Anterior cingulate cortex (tissue), 58 donors: ENCODE data around the gene ERVW-1.

Experiments used
- DNase-seq, 58 donors: peaks; one replicate each; lab custom pipeline; 2025; lab: John Stamatoyannopoulos, UW

The ERVW-1 gene

GRCh38 chr7:92432299-92432946, 45.3 kb downstream of the ERVW-1 start:
- no peak for DNase-seq

DNA sequence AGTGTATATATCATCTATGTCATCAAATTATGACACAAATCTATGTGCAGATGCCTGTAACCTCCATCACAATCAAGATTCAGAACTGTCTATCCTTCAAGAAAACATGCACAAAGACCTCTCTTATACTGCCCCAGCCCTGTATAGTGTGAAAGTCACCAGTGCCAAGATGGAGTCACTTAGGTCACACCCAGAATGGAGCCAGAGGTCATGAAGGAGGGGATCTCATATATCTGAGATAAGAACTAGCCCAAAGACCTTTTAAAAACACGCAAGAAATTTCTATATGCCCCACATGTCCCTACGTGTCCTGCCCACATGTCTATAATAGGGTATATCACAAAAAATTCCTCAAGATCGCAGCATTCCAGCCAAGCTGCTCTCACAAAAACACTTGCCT, 50.6 kb downstream of the ERVW-1 start:
- DNase-seq = no peak

DNA sequence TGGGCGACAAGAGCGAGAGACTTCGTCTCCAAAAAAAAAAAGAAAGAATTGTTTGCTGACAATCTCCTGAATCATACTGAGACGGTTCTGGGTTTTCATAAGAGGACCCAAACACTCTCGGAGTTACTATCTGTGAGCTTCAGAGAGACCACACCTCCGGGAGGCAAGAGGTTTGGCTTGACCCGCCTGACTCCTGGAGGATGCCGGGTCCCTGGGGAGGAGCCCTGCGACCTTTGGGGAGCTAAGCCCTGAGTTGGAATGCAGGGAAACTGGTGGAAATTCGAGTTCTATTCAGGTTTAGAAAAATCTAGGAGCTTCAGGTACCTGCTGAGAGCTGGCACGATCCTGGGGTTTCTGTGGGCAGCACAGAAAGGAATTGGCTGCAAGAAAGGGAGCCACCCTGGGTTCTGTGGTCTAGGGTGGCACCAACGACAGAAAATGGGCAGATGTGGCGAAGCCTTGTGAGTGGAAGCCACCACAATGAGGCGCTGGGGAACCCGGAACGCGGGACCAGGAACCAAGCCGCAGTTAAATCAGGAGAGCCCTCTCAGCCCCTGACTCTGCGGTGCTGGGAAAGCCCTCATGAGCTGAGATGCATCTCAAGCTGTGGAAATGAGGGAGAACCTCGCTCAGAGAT, 52.3 kb downstream of the ERVW-1 start:
- DNase-seq = peak in 1 of 58 donors; percentile 11

DNA sequence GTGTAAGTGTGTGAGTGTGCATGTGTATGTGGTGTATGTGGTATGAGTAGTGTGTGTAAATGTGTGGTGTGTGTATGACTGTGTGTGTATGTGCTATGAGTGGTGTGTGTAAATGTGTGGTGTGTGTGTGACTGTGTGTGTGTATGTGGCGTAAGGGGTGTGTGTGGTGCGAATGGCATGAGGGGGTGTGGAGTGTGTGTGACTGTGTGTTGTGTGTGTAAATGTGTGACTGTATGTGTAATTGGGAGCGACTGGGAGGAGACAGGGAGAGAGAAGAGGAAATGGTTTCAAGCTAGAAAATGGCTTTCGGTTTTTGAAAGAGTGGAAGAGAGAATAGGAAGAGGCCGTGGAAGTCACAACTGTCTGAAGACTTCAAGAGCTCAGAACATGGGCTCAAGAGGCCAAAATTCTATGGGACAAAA, 54.0 kb downstream of the ERVW-1 start:
- no peak for DNase-seq

DNA sequence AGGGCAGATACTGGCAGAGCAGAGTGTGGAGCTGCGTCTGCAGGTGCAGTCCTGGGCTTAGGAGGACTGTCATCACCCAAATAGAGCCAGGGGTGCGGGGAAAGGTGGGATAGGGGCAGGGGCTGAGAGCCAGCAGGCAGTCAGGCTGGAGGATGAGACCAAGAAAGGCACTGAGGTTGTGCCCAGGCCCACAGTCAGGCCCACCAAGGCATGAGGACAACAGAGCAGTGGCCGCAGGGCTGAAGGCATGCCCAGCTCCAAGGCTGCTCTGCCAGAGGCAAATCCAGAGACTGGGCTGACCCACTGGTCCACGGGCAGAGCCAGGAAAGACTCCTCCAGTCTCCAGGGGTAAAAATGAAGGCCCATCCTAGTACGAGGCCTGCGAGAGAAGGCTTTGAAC, 54.8 kb downstream of the ERVW-1 start:
- DNase-seq = no peak

DNA sequence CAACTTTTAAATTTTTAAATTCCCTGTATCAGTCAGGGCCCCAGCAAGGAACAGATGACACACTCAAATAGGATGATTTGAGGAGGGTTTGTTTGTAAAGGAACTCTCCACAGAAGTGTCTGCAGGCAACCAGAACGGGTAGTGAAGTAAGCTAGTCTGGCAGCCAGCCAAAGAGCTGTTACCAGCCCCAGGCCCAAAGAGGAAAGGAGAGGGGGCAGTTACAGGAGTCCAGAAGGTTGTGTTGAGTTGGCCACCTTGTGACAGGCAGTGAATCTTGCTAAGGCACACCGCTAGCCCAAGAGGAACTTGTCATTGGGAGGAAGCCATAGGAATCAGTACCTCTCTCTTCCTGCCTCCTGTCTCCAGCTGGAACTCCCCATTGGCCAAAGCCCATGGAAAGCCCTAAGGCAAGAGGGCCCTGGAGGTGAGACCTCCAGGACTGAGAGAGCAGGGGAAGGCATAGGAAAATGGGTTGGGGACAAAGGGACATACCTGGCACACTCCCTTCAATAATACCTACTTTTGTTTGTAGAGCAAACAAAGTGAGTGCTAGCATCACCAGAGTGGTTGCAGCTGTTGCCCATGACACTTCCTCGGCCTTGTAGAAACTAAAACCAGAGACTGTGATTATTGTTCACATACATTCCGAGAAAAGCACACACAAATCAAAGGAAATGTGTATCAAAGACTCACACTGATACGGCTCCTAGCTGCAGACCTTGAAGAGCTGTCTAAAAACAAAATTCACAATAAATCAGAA, 55.9 kb downstream of the ERVW-1 start:
- DNase-seq = no peak
